Lower leg skin (tissue), 3 donors: ENCODE results near the gene TMPRSS9.

Source experiments
- POLR2A ChIP-seq, 2 donors: fragments of 450-650 bp; IDR thresholded peaks; one replicate each; pipeline ENCODE4 v1.6.1; 2016 to 2017; ENCODE audit warnings: antibody characterized with exemption in 2 of 2, mild to moderate bottlenecking in 1 of 2, moderate library complexity in 1 of 2
- TF ChIP-seq, protein P1 (sequence below), 3 donors: fragments of 450-650 bp; IDR thresholded peaks; one replicate each; pipeline ENCODE4 v1.5.1; 2016; ENCODE audit warnings: antibody characterized with exemption in 3 of 3, mild to moderate bottlenecking in 3 of 3, moderate library complexity in 2 of 3

DNA sequence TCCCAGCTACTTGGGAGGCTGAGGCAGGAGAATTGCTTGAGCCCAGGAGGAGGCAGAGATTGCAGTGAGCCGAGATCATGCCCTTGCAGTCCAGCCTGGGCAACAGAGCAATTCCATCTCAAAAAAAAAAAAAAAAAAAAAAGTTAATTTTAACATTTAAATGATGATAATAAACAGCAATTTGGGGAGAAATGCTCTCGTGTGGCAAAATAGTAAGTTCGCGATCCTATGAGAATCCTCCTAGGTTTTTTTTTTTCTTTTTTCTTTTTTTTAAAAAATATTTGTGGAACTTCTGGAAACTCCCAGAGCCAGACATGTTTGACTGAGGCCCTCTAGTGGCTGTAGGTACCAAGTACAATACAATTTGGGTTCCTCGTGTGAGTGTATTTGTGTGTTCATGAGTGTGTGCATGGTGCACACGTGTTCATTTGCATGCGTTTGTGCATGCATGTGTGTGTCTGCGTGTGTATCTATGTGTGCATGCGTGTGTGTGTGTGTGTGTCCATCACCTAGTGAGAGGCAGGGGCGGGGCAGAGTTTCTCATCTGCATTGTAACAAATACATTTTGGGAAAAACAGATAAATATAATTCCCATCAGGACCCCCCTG is 31.2 kb downstream of the TMPRSS9 start:
- TF ChIP-seq, protein P1, sequence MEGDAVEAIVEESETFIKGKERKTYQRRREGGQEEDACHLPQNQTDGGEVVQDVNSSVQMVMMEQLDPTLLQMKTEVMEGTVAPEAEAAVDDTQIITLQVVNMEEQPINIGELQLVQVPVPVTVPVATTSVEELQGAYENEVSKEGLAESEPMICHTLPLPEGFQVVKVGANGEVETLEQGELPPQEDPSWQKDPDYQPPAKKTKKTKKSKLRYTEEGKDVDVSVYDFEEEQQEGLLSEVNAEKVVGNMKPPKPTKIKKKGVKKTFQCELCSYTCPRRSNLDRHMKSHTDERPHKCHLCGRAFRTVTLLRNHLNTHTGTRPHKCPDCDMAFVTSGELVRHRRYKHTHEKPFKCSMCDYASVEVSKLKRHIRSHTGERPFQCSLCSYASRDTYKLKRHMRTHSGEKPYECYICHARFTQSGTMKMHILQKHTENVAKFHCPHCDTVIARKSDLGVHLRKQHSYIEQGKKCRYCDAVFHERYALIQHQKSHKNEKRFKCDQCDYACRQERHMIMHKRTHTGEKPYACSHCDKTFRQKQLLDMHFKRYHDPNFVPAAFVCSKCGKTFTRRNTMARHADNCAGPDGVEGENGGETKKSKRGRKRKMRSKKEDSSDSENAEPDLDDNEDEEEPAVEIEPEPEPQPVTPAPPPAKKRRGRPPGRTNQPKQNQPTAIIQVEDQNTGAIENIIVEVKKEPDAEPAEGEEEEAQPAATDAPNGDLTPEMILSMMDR (IDR thresholded peaks at IDR 0.05): peak in 1 of 3 donors; percentile 70
- TF ChIP-seq POLR2A (IDR thresholded peaks at IDR 0.05): no peak
